ENCODE measurements around the gene APOBEC3A.

APOBEC3A gene

GRCh38 chr22:38946771-38947170 is 10.6 kb upstream of the APOBEC3A start (continued):
- TF ChIP-seq CREB5 (CRISPR knock-in tag; IDR thresholded peaks at IDR 0.05; ENCODE audit: low read depth): no peak
- no peak for TF ChIP-seq ZNF565 (CRISPR knock-in tag; conservative IDR thresholded peaks at IDR 0.05; ENCODE audit: low read depth)
- no peak for TF ChIP-seq SNAI2 (CRISPR knock-in tag; IDR thresholded peaks at IDR 0.05)

GRCh38 chr22:38947321-38948140 is 9.9 kb upstream of the APOBEC3A start:
- TF ChIP-seq TCF4 (CRISPR knock-in tag; IDR thresholded peaks at IDR 0.05; ENCODE audit: borderline replicate concordance) (no peak), TSHZ2 (CRISPR knock-in tag; IDR thresholded peaks at IDR 0.05) (no peak), PATZ1 (CRISPR knock-in tag; IDR thresholded peaks at IDR 0.05; ENCODE audit: borderline replicate concordance) (no peak), ZNF8 (CRISPR knock-in tag; IDR thresholded peaks at IDR 0.05) (no peak)

GRCh38 chr22:38948181-38948940 is 9.0 kb upstream of the APOBEC3A start:
- no peak for ATAC-seq
- TF ChIP-seq OSR1 (CRISPR knock-in tag; IDR thresholded peaks at IDR 0.05): no peak
- TF ChIP-seq CSDC2 (CRISPR knock-in tag; IDR thresholded peaks at IDR 0.05): no peak
- no peak for TF ChIP-seq GLIS3 (CRISPR knock-in tag; IDR thresholded peaks at IDR 0.05)
- TF ChIP-seq PATZ1 (CRISPR knock-in tag; IDR thresholded peaks at IDR 0.05; ENCODE audit: borderline replicate concordance): no peak
- TF ChIP-seq POU6F1 (CRISPR knock-in tag; IDR thresholded peaks at IDR 0.05; ENCODE audit: borderline replicate concordance, low read depth): no peak
- no peak for TF ChIP-seq TSHZ2 (CRISPR knock-in tag; IDR thresholded peaks at IDR 0.05)
- no peak for TF ChIP-seq PPARA (CRISPR knock-in tag; IDR thresholded peaks at IDR 0.05; ENCODE audit: borderline replicate concordance)
- TF ChIP-seq ESRRG (CRISPR knock-in tag; IDR thresholded peaks at IDR 0.05): no peak
- TF ChIP-seq CREB5 (CRISPR knock-in tag; IDR thresholded peaks at IDR 0.05; ENCODE audit: low read depth): no peak
- TF ChIP-seq ZNF565 (CRISPR knock-in tag; conservative IDR thresholded peaks at IDR 0.05; ENCODE audit: low read depth): no peak
- TF ChIP-seq CSRNP3 (CRISPR knock-in tag; IDR thresholded peaks at IDR 0.05): no peak
- no peak for TF ChIP-seq ZNF8 (CRISPR knock-in tag; IDR thresholded peaks at IDR 0.05)
- no peak for TF ChIP-seq ZNF70 (CRISPR knock-in tag; IDR thresholded peaks at IDR 0.05)
- no peak for TF ChIP-seq ZFP30 (CRISPR knock-in tag; IDR thresholded peaks at IDR 0.05)
- no peak for TF ChIP-seq TOX (CRISPR knock-in tag; IDR thresholded peaks at IDR 0.05; ENCODE audit: borderline replicate concordance)
- no peak for TF ChIP-seq BACH2 (CRISPR knock-in tag; IDR thresholded peaks at IDR 0.05; ENCODE audit: borderline replicate concordance)
- no peak for TF ChIP-seq SNAI2 (CRISPR knock-in tag; IDR thresholded peaks at IDR 0.05)

More at GRCh38 chr22:38947321-38948140, 9.9 kb upstream of the APOBEC3A start:
- no peak for ATAC-seq

All from SK-N-SH treated with all-trans-retinoic acid at 6 μM for 48 hours (cell line).